C4-2B (cell line): ENCODE data around the gene SAC3D1.

Experiments
- ZFX ChIP-seq: fragments of 450-650 bp; IDR thresholded peaks from 2 replicates; pipeline ENCODE4 v1.6.1; 2017
- TF ChIP-seq, protein P1 (sequence below): fragments of 450-650 bp; conservative IDR thresholded peaks from 2 replicates; pipeline ENCODE4 v1.5.1; 2017; ENCODE audit warnings: mild to moderate bottlenecking

DNA sequence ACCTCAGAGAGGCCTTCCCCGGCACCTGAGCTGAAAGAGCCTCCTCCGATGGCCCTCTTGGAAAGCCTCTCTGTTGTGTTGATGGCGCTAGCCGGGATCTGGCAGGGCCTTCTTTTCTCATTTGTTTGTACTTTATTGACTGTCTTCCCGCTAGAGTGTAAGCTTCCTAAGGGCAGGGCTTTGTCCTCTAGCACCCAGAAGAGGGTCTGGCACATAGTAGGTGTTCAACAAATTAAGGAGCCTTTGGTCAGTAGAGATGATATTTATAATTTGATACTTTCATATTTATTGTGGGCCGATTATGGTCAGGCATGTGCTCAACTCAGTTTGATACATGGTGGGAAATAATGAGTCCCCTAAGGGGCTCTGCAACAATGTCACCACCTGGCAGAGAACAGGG is 23.1 kb upstream of the SAC3D1 start:
- TF ChIP-seq, protein P1, sequence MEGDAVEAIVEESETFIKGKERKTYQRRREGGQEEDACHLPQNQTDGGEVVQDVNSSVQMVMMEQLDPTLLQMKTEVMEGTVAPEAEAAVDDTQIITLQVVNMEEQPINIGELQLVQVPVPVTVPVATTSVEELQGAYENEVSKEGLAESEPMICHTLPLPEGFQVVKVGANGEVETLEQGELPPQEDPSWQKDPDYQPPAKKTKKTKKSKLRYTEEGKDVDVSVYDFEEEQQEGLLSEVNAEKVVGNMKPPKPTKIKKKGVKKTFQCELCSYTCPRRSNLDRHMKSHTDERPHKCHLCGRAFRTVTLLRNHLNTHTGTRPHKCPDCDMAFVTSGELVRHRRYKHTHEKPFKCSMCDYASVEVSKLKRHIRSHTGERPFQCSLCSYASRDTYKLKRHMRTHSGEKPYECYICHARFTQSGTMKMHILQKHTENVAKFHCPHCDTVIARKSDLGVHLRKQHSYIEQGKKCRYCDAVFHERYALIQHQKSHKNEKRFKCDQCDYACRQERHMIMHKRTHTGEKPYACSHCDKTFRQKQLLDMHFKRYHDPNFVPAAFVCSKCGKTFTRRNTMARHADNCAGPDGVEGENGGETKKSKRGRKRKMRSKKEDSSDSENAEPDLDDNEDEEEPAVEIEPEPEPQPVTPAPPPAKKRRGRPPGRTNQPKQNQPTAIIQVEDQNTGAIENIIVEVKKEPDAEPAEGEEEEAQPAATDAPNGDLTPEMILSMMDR: no peak
- no peak for TF ChIP-seq ZFX
